HUES6 (cell line): ENCODE measurements around the gene MYRFL.

Experiments used
- H3K27ac ChIP-seq: 2 replicates; pipeline ENCODE4 v1.7.0; 2013; ENCODE audit warnings: low read depth, mild to moderate bottlenecking, low read length, inconsistent platforms
- H3K27me3 ChIP-seq: 2 replicates; pipeline ENCODE4 v1.6.1; 2013; ENCODE audit warnings: low read length; ENCODE audit not compliant: control insufficient read depth, insufficient read depth
- H3K36me3 ChIP-seq: 2 replicates; pipeline ENCODE4 v1.6.1; 2013; ENCODE audit warnings: low read length; ENCODE audit not compliant: control insufficient read depth, insufficient read depth
- H3K4me1 ChIP-seq: 2 replicates; pipeline ENCODE4 v1.6.1; 2013; ENCODE audit warnings: low read length; ENCODE audit not compliant: control insufficient read depth, insufficient read depth
- H3K4me3 ChIP-seq: 2 replicates; pipeline ENCODE4 v1.5.1; 2013; ENCODE audit warnings: low read depth, low read length
- H3K9ac ChIP-seq: one replicate; pipeline ENCODE4 v1.6.1; 2013; ENCODE audit warnings: mild to moderate bottlenecking, low read length
- H3K9me3 ChIP-seq: 2 replicates; pipeline ENCODE4 v1.6.1; 2013; ENCODE audit warnings: low read depth, low read length; ENCODE audit not compliant: control insufficient read depth, insufficient read depth

Gene MYRFL

DNA sequence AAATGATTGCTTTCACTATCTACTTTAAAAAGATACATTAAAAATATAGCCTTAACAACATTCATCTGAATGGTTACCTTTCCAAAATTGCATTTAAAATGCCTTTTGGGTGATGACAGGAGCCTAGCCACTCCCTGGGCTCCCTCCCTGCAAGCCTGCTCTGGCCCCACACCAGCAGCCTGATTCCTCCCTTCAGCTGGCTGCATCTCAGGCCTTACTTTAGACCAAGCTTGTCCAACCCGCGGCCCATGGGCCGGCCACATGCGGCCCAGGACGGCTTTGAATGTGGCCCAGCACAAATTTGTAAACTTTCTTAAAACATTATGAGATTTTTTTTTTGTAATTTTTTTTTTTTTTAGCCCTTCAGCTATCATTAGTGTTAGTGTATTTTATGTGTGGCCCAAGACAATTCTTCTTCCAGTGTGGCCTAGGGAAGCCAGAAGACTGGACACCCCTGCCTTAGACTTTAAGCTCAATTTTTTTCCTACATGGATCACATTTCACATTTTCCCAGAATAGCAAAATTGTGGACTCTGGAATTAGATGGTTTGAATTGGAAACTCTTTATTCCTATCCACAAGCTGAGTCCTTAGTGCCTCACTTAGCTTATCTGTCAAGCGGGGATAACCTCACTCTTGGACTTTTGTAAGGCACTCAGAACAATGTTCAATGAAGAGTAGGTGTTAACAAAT, 124.4 kb downstream of the MYRFL start:
- Histone ChIP-seq H3K9ac (no peak overlapping the region), H3K27me3 (no peaks in the 10 kb centered on the region), H3K27ac (no peak overlapping the region), H3K9me3 (peaks cover 5% of the 10 kb centered on the region), H3K36me3 (no peaks in the 10 kb centered on the region), H3K4me1 (peaks cover 19% of the 10 kb centered on the region), H3K4me3 (no peak overlapping the region)

DNA sequence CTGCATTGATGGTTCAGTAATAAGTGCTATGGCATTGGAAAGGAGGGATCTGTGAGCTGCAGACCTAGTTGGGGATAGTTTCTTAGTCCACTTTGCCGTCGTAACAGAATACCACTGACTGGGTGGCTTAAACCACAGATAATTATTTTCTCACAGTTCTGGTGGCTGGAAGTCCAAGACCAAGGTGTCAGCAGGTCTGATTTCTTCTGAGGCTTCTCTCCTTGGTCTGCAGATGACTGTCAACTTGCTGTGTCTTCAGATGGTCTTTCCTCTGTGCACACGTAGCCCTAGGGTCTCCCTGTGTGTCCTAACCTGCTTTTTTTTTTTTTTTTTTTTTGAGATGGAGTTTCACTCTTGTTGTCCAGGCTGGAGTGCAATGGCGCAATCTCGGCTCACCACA, 126.1 kb downstream of the MYRFL start:
- no peak overlapping the region for H3K27ac ChIP-seq
- no peaks in the 10 kb centered on the region for H3K36me3 ChIP-seq
- H3K27me3 ChIP-seq, result no peaks in the 10 kb centered on the region
- no peak overlapping the region for H3K9ac ChIP-seq
- H3K4me3 ChIP-seq, result no peak overlapping the region
- H3K4me1 ChIP-seq, result peaks cover 22% of the 10 kb centered on the region
- H3K9me3 ChIP-seq, result peaks cover 5% of the 10 kb centered on the region

DNA sequence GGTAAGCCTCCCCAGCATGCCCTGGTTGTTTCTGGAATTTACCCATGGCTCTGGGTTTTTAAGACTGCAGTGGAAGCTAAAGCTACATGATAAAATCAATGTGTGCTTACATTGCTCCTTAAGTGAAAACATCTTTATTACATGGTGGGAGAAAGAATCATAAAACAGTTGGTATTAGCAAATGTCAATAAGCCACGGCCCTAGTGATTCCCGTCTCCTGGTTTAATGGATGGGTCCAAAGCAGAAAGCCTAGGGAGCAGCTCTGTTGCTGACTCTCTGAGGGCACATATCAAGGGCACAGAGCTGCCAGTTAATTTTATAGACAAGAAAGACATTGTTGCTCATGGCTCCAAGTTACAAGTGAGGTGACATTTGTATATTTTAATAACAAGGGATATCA, 127.9 kb downstream of the MYRFL start:
- Histone ChIP-seq H3K27ac (no peak overlapping the region), H3K27me3 (no peaks in the 10 kb centered on the region), H3K9ac (no peak overlapping the region), H3K36me3 (no peaks in the 10 kb centered on the region), H3K4me3 (no peak overlapping the region), H3K9me3 (peaks cover 5% of the 10 kb centered on the region), H3K4me1 (peaks cover 22% of the 10 kb centered on the region)

DNA sequence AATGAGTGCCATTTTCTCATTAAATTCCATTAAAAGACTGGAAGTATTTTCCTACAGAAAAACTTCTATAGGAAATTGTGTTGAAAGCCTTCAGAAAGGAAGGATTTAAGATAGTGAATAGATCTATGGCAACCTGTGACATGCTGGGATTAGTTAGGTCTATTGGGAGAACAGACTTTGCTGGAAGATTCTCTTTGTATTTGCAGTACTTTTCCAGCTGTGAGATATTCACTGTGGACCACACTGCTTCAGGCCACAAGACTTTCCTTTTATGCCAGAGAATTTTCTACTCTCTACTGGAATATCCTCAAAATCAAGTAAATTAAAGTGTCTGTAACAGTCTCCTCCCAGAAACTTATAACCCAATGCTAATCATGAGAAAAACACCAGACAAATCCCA, 136.2 kb downstream of the MYRFL start:
- no peak overlapping the region for H3K9ac ChIP-seq
- no peaks in the 10 kb centered on the region for H3K36me3 ChIP-seq
- H3K4me1 ChIP-seq, result 0 out of 2 replicates have a peak, but pooled peaks cover 2% of the 10 kb centered on the region
- no peaks in the 10 kb centered on the region for H3K9me3 ChIP-seq
- H3K27me3 ChIP-seq, result no peaks in the 10 kb centered on the region
- H3K27ac ChIP-seq, result no peak overlapping the region
- no peak overlapping the region for H3K4me3 ChIP-seq

DNA sequence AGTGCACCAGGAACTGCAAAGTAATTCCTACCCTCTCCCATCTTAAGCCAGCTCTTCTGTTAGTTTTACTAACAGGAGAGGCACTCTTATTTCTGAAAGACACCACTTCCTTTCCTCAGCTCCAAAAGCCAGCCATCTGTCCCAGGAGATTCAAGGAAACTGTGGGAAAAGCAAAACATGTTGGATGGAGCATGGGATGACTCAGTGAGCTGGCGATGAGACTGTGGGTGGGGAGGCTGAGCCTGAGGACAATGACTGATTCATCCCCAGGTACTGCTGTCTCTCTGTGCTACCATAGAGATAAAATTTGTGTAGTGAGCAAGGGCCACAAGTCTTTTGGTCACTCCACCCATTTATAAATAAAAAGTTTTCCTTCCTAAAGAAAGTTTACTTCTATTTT, 141.4 kb downstream of the MYRFL start:
- H3K9ac ChIP-seq, result no peak overlapping the region
- no peak overlapping the region for H3K27ac ChIP-seq
- no peaks in the 10 kb centered on the region for H3K27me3 ChIP-seq
- H3K4me1 ChIP-seq, result 0 out of 2 replicates have a peak, but pooled peaks cover 4% of the 10 kb centered on the region
- H3K9me3 ChIP-seq, result no peaks in the 10 kb centered on the region
- H3K4me3 ChIP-seq, result no peak overlapping the region
- no peaks in the 10 kb centered on the region for H3K36me3 ChIP-seq

DNA sequence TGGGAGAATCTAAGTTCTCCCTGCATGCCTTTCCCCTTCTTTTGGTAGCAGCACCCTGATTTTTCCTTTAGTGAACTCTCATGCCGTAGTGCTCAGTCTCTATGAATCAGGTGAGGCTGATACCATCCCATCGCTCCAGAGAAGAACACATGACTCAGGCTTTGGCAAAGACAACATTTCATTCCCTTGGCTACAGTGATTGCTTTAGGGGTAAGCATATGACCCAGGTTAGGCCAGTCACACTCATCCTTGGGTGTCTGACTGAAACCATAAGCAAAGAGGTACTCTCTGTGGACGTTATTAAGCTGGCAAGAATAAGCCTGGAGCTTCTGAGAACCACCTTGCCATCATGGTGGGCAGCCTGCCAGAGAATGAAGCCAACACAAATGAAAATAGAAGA, 141.8 kb downstream of the MYRFL start:
- no peaks in the 10 kb centered on the region for H3K36me3 ChIP-seq
- H3K4me1 ChIP-seq, result 0 out of 2 replicates have a peak, but pooled peaks cover 4% of the 10 kb centered on the region
- no peaks in the 10 kb centered on the region for H3K27me3 ChIP-seq
- H3K4me3 ChIP-seq, result no peak overlapping the region
- H3K27ac ChIP-seq, result no peak overlapping the region
- H3K9ac ChIP-seq, result no peak overlapping the region
- no peaks in the 10 kb centered on the region for H3K9me3 ChIP-seq

DNA sequence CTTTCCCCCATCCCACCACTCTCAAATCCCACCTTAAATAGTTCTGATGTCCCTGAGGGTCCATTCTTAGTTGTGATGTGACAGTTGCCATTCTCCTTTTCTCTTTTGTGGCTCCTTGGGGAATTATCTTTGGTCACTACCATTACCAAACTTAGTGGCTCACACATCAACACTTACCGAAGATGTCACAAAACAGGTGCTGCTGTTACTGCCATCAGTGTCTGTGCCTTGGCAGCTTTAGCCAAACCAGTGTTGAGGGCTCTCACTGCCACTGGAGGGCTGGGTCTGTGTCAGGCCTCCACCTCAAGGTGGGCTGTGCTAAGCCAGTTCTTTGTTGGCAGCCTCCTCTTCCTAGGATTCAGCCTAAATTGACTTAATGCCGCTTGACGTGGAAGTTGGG, 144.0 kb downstream of the MYRFL start:
- H3K27me3 ChIP-seq, result no peaks in the 10 kb centered on the region
- no peak overlapping the region for H3K4me3 ChIP-seq
- H3K36me3 ChIP-seq, result no peaks in the 10 kb centered on the region
- H3K9me3 ChIP-seq, result no peaks in the 10 kb centered on the region
- no peak overlapping the region for H3K9ac ChIP-seq
- no peak overlapping the region for H3K27ac ChIP-seq
- H3K4me1 ChIP-seq, result 0 out of 2 replicates have a peak, but pooled peaks cover 4% of the 10 kb centered on the region

DNA sequence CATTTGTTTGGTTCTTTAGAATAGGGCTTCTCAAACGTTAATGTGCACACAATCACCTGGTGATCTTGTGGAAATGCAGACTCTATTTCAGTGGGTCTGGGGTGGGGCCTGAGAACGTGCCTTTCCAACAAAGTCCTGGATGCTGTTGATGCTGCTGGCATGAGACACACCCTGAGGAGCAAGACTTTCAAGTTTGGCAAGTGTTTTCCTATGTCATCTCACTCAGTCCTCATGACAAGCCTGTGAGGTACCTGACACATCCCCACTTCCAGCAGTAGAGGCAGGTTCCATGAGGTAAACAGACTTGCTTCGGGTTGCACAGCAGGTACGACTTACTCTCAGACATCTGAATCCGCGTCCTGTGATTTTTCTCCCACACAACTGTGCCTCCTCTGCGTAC, 147.1 kb downstream of the MYRFL start:
- Histone ChIP-seq H3K36me3 (no peaks in the 10 kb centered on the region), H3K4me1 (no peaks in the 10 kb centered on the region), H3K9me3 (no peaks in the 10 kb centered on the region), H3K9ac (no peak overlapping the region), H3K27ac (no peak overlapping the region), H3K4me3 (no peak overlapping the region), H3K27me3 (no peaks in the 10 kb centered on the region)

DNA sequence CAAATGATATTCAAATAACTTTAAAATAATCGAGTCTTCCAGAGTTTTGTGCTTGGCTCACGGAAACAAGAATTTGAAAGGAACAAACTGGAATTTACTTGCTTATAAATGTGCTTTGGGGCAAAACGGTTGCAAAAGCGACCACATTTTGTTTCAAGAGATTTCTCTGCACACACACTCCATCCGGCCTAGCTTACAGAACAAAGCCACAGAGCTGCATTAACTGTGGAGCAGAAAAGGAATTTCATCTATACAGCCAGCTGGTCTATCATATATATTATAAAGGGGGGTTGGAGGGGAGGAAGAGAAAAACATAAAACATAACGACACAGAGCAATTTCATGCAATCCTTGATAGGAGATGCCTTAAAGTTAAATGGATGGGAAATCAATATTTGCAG, 153.0 kb downstream of the MYRFL start:
- H3K4me1 ChIP-seq, result no peaks in the 10 kb centered on the region; the same call in 1 of the 2 replicates
- H3K27ac ChIP-seq, result no peak overlapping the region
- no peaks in the 10 kb centered on the region for H3K27me3 ChIP-seq
- H3K9me3 ChIP-seq, result no peaks in the 10 kb centered on the region; the same call in 1 of the 2 replicates
- H3K9ac ChIP-seq, result no peak overlapping the region
- H3K36me3 ChIP-seq, result no peaks in the 10 kb centered on the region
- no peak overlapping the region for H3K4me3 ChIP-seq

DNA sequence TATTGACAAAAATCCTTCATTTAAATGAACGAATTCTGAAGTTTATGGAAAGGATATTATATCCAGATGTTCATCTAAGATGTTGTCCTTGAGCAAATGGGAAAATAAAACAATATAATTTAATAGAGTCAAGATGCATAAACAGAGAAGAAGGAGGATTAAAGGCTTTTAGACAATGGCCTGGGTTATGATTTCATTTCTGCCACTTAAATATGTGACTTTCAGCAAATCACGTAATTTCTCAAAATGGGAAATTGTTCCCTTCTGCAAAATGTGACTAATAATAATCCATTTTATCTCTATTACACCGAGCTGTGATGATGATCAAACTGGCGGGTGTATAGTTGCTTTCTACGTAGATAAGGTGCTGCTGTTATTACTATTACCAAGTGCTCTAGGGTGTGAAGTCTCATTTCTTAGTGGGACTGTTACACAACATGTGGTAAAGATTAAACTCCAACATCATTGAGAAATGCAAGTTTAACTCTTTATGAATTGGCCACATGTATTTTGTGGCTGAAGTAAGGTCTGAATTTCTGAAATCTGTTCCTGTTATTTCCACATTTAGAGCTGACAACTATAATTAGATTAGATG, 157.0 kb downstream of the MYRFL start:
- Histone ChIP-seq H3K4me3 (no peak overlapping the region), H3K9me3 (peaks cover 5% of the 10 kb centered on the region; the same call in 1 of the 2 replicates), H3K36me3 (no peaks in the 10 kb centered on the region), H3K9ac (no peak overlapping the region), H3K4me1 (no peaks in the 10 kb centered on the region; the same call in 1 of the 2 replicates), H3K27ac (no peak overlapping the region), H3K27me3 (no peaks in the 10 kb centered on the region)

DNA sequence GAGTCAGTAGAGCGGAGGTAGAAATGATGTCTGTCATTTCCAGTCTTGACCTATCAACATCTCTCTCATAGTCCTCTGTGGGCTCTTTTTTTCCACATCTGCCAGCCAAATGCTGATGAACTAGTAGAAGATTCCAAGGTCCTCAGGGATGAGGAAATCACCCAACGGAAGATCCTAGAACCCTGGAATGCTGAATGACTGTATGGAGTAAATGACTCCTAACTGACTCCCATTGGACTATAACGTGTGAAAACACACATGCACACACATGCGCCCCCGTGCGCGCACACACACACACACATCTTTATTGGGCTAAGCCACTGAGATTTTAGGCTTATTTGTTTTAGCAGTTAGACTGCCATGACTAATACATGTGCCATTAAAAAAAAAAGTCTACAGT, 159.2 kb downstream of the MYRFL start:
- H3K9ac ChIP-seq, result no peak overlapping the region

More for the DNA sequence above, 159.2 kb downstream of the MYRFL start:
- Histone ChIP-seq H3K9me3 (peaks cover 5% of the 10 kb centered on the region; the same call in 1 of the 2 replicates), H3K36me3 (no peaks in the 10 kb centered on the region), H3K4me3 (no peak overlapping the region), H3K4me1 (no peaks in the 10 kb centered on the region), H3K27me3 (no peaks in the 10 kb centered on the region), H3K27ac (no peak overlapping the region)
